Mononuclear cell (primary cell): ENCODE data around the gene ILDR2. TPM values are rescaled to one million over a fixed set of nuclear protein-coding genes. Genes with fewer than 3 reads are reported as not detected.

ENCODE experiments used
- H3K27me3 ChIP-seq: 2 replicates; pipeline ENCODE4 v1.6.0; 2011; ENCODE audit warnings: low read length, control low read depth; ENCODE audit not compliant: insufficient read depth
- H3K4me1 ChIP-seq: 2 replicates; pipeline ENCODE4 v1.5.1; 2011; ENCODE audit warnings: mild to moderate bottlenecking, low read length, control low read depth; ENCODE audit not compliant: insufficient read depth
- H3K4me3 ChIP-seq: 2 replicates; pipeline ENCODE4 v1.5.1; 2011; ENCODE audit warnings: mild to moderate bottlenecking, low read length, moderate library complexity
- H3K9me3 ChIP-seq: 2 replicates; pipeline ENCODE4 v1.5.1; 2011; ENCODE audit warnings: low read depth, mild to moderate bottlenecking, control low read depth, low read length
- total RNA-seq: library from RNA; depleted of rRNA; stranded (reverse); fragments of >200 nt; gene quantifications from one replicate; pipeline ENCODE4 v1.2.3, GENCODE V29; 2012

The ILDR2 gene
- total RNA-seq, 1 donor, result 1.5 TPM

GRCh38 chr1:166951050-166951449, 24.3 kb downstream of the ILDR2 start:
- peaks cover 6% of the 10 kb centered on the region for H3K4me1 ChIP-seq
- H3K4me3 ChIP-seq, result no peak overlapping the region
- H3K27me3 ChIP-seq, result peaks cover 28% of the 10 kb centered on the region
- H3K9me3 ChIP-seq, result no peaks in the 10 kb centered on the region

GRCh38 chr1:166950156-166950555, 25.2 kb downstream of the ILDR2 start:
- H3K4me1 ChIP-seq, result peaks cover 6% of the 10 kb centered on the region

GRCh38 chr1:166948856-166949350, 26.4 kb downstream of the ILDR2 start:
- Histone ChIP-seq H3K4me3 (no peak overlapping the region), H3K4me1 (peaks cover 6% of the 10 kb centered on the region), H3K9me3 (no peaks in the 10 kb centered on the region), H3K27me3 (peaks cover 32% of the 10 kb centered on the region)

More at GRCh38 chr1:166950156-166950555, 25.2 kb downstream of the ILDR2 start:
- H3K4me3 ChIP-seq, result no peak overlapping the region
- peaks cover 32% of the 10 kb centered on the region for H3K27me3 ChIP-seq
- H3K9me3 ChIP-seq, result no peaks in the 10 kb centered on the region

GRCh38 chr1:166947398-166948043, 27.8 kb downstream of the ILDR2 start:
- Histone ChIP-seq H3K9me3 (no peaks in the 10 kb centered on the region), H3K4me1 (peaks cover 6% of the 10 kb centered on the region), H3K27me3 (peaks cover 32% of the 10 kb centered on the region), H3K4me3 (no peak overlapping the region)

GRCh38 chr1:166944186-166944967, 31.0 kb downstream of the ILDR2 start:
- Histone ChIP-seq H3K4me3 (no peak overlapping the region), H3K27me3 (peaks cover 32% of the 10 kb centered on the region), H3K4me1 (peaks cover 6% of the 10 kb centered on the region), H3K9me3 (no peaks in the 10 kb centered on the region)

- no peak overlapping the region for H3K4me3 ChIP-seq
- H3K4me1 ChIP-seq, result no peaks in the 10 kb centered on the region
- H3K9me3 ChIP-seq, result no peaks in the 10 kb centered on the region
- H3K27me3 ChIP-seq, result no peaks in the 10 kb centered on the region
These were observed 35.5 kb downstream of the ILDR2 start for GRCh38 chr1:166939741-166940375.

- H3K4me3 ChIP-seq, result no peak overlapping the region
- no peaks in the 10 kb centered on the region for H3K27me3 ChIP-seq
- H3K9me3 ChIP-seq, result no peaks in the 10 kb centered on the region
- no peaks in the 10 kb centered on the region for H3K4me1 ChIP-seq
These were observed 37.4 kb downstream of the ILDR2 start for GRCh38 chr1:166937962-166938361.

- no peaks in the 10 kb centered on the region for H3K27me3 ChIP-seq
- no peak overlapping the region for H3K4me3 ChIP-seq
- no peaks in the 10 kb centered on the region for H3K4me1 ChIP-seq
- no peaks in the 10 kb centered on the region for H3K9me3 ChIP-seq
These were observed 38.0 kb downstream of the ILDR2 start for GRCh38 chr1:166937329-166937728.

- H3K9me3 ChIP-seq, result no peaks in the 10 kb centered on the region
- no peaks in the 10 kb centered on the region for H3K27me3 ChIP-seq
- H3K4me3 ChIP-seq, result no peak overlapping the region
- H3K4me1 ChIP-seq, result no peaks in the 10 kb centered on the region
These were observed 41.7 kb downstream of the ILDR2 start for GRCh38 chr1:166933633-166934032.

- H3K4me1 ChIP-seq, result no peaks in the 10 kb centered on the region
- H3K4me3 ChIP-seq, result no peak overlapping the region
- H3K9me3 ChIP-seq, result no peaks in the 10 kb centered on the region
- H3K27me3 ChIP-seq, result no peaks in the 10 kb centered on the region
These were observed 42.2 kb downstream of the ILDR2 start for GRCh38 chr1:166933140-166933539.

- Histone ChIP-seq H3K4me3 (no peak overlapping the region), H3K4me1 (peaks cover 5% of the 10 kb centered on the region), H3K9me3 (no peaks in the 10 kb centered on the region), H3K27me3 (no peaks in the 10 kb centered on the region)
These were observed 45.4 kb downstream of the ILDR2 start for GRCh38 chr1:166929911-166930310.

- no peak overlapping the region for H3K4me3 ChIP-seq
- H3K4me1 ChIP-seq, result peaks cover 6% of the 10 kb centered on the region
- no peaks in the 10 kb centered on the region for H3K9me3 ChIP-seq
- no peaks in the 10 kb centered on the region for H3K27me3 ChIP-seq
These were observed 47.6 kb downstream of the ILDR2 start for GRCh38 chr1:166927701-166928100.

GRCh38 chr1:166925810-166926478, 49.4 kb downstream of the ILDR2 start:
- Histone ChIP-seq H3K4me3 (no peak overlapping the region), H3K9me3 (no peaks in the 10 kb centered on the region), H3K27me3 (peaks cover 16% of the 10 kb centered on the region), H3K4me1 (peaks cover 8% of the 10 kb centered on the region)

- peaks cover 15% of the 10 kb centered on the region for H3K4me1 ChIP-seq
- H3K27me3 ChIP-seq, result peaks cover 25% of the 10 kb centered on the region
- H3K9me3 ChIP-seq, result no peaks in the 10 kb centered on the region
- H3K4me3 ChIP-seq, result no peak overlapping the region
These were observed 50.4 kb downstream of the ILDR2 start for GRCh38 chr1:166924823-166925541.
